Stimulated activated naive CD4-positive, alpha-beta T cell treated with Interleukin-2 at 50 U/mL for 16 hours (primary cell): ENCODE data around the gene NT5E.

ENCODE experiments used
- DNase-seq: peaks from one replicate; lab custom pipeline; 2025; lab: John Stamatoyannopoulos, UW

Gene NT5E

DNA sequence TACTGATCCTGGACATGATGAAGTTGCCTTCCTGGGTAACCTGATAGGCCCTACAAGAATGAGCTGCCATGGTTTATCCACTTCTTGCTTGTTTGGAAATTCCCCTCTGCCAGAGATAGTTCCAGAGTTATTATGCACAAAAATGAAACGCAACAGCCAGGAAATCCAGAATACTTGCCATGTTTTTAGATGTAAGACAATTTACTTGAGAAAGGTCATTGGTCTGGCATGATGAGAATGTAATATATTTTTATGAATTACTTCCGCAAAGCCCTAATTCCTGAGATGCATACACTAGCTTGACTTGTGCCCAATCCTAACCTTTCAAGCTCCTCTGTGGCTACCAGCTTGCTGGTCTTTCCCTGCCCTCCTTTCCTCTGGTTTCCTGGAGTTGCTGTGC is 27.9 kb upstream of the NT5E start:
- DNase-seq, result no peak

DNA sequence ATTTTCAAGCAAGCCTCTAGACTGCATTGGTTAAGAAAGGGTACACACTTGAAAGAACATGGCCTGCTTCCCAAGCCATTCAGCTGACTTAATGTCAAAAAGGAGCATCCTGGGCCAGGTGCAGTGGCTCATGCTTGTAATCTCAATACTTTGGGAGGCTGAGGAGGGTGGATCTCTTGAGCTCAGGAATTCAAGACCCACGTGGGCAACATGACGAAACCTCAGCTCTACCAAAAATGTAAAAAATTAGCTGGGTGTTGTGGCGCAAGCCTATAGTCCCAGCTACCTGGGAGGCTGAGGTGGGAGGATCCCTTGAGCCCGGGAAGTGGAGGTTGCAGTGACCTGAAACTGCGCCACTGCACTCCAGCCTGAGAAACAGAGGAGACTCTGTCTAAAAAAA is 26.9 kb upstream of the NT5E start:
- DNase-seq, result no peak

DNA sequence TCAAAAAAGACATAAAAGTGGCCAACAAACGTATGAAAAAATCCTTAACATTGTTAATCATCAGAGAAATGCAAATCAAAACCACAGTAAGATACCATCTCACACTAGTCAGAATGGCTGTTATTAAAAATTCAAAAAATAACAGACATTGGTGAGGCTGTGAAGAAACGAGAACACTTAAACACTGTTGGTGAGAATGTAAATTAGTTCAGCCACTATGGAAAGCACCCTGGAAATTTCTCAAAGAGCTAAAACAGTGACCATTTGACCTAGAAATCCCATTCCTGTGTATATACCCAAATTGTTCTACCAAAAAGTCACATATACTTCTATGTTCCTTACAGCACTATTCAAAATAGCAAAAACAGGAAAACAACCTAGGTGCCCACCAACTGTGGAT is 24.9 kb upstream of the NT5E start:
- DNase-seq, result no peak

DNA sequence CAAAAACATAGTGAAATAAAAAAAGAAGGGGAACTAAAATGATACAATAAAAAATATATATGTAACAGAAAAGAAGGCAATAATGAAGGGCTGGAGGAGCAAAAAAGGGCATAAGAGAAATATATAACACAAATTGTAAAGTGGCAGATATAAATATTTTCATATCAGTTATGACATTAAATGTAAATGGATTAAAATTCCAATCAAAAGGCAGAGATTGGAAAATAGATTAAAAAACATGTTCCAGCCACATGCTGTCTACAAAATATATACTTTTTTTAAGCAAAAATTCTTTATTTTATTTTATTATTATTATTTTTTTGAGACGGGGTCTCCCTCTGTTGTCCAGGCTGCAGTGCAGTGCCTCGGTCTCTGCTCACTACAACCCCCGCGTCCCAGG is 23.9 kb upstream of the NT5E start:
- DNase-seq, result no peak

DNA sequence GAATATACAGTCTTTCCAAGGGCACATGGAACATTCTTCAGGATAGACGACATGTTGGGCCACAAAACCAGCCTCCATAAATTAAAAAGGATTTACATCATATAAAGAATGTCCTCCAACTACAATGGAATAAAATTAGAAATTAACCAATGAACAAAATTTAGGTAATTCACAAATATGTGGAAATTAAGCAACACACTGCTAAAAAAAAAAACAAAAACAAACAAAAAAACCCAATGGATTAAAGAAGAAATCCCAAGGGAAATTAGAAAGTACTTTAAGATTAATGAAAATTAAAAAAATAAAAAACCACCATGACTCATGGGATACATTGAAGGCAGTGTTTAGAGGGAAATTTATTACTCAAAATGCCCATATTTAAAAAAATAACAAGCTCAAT is 21.4 kb upstream of the NT5E start:
- DNase-seq, result no peak

DNA sequence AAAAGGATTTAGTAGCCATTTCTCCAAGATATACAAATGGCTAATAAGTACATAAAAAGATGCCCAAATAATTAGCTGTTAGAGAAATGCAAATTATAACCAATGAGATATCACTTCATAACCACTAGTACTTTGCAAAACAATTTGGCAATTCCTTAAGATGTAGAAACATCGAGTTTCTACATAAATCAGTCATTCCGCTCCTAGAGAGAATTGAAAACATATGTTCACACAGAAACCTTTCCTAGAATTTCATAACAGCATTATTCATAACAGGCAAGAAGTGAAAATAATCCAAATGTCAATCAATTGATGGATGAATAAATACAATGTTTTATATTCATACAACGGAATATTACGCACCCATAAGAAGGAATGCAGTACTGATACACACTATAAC is 20.5 kb upstream of the NT5E start:
- DNase-seq, result no peak

DNA sequence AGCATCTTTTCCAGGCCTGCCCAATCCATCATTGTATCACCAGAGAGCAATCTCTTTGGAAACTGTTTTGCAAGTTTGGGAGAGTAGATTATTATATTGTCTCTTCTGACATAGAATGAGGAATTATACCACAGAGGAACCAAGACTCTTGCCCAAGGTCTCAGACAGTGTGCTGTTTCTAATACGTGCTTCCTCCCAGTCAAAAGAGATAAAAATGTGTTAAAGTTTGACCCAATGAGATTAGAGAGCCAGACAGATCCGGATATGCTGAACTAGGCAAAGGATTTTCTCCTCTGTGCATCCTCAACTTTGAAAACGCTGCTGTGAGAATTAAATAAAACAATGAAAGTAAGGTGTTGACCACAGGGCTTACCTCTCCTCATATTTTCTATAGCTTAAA is 18.6 kb upstream of the NT5E start:
- DNase-seq, result no peak

DNA sequence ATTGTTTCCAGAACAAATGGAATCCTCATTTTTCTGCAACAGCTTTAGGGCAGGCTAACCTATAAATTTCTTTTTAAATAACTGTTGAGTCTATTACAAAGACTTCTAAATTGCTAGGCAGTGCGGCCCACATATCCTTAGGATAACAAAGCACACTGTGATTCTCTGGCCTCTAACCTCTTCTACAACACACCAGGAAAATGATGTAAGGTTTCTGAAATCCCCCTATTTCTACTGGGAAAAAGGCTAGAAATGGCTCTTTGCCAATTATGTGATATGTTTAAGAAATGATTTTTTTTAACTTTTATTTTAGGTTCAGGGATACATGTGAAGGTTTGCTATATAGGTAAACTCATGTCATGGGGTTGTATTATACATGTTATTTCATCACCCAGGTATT is 17.3 kb upstream of the NT5E start:
- no peak for DNase-seq

DNA sequence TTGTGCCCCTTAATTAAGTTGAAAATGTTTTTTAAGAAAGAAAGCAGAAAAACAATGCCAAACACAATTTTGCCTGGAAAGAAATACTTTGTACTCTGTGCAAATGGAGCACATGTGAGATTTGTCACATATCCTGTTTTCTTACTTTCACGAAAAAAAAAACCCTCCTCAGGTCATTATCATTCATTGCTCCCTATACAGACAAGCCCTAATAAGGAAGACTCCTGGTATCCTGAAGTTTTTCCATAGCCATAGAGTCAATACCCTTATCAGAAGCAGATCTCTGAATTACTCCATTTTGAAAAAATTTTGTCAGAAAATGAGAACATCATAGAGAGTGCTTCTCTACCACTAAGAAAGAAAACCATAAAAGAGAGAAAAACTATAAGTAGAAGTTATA is 14.0 kb upstream of the NT5E start:
- DNase-seq, result no peak

DNA sequence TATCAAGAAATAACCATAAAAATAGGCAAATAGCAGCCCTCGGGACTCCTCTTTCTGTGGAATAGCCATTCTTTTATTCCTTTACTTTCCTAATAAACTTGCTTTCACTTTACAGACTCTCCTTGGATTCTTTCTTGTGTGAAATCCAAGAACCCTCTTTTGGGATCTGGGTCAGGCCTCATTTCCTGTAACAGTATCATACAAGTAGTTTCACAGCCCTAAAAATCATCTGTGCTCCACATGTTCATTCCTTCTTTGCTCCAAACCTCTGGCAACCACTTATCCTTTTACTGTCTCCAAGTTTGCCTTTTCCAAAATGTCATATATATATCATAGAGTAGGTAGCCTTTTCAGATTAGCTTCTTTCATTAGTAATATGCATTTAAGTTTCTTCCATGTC is 13.5 kb upstream of the NT5E start:
- no peak for DNase-seq

DNA sequence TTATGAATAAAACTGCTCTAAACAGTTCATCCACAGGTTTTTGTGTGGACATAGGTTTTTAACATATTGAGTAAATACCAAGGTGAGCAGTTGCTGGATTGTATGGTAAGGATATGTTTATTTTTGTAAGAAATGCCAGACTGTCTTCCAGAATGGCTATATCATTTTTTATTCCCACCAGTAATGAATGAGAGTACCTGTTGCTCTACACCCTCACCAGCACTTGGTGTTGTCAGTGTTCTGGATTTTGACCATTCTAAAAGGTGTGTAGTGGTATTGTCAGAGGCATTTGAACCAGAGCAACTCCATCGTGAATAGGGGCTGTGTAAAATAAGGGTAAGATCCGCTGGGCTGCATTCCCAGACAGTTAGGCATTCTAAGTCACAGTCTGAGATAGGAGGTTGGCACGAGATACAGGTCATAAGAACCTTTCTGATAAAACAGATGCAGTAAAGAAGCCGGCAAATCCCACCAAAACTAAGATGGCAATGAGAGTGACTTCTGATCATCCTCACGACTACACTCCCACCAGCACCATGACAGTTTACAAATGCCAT is 12.9 kb upstream of the NT5E start:
- DNase-seq, result no peak

DNA sequence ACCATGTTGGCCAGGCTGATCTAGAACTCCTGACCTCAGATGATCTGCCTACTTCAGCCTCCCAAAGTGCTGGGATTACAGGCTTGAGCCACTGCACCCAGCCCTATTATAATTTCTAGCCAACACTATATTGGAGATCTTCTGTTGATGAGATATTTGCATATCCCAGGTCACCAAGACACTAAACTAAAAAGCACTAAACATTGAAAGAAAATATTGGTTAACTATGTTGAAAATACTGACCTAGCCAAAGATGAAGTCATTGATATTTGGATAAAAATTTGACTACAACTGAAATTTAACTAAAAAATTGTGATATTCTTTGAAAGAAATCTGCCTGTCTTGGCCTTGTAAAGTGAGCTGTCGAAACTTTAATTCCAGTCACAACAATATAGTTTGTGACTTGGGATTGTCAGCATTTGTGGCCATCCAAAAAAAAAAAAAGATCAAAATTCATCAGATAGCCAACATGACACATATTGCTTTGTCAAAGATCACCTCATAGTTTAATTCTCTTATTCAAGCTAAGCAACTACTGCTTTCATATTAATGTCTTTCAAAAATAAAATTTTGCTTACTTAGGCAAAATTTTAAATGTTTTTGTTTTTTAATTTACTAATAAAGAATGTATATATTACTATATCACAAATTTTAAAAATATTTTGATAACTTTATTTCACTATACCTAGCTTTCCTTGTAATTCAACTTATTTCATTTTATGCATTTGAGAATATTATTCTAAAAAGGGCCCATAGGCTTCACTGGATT is 6.3 kb upstream of the NT5E start:
- no peak for DNase-seq

DNA sequence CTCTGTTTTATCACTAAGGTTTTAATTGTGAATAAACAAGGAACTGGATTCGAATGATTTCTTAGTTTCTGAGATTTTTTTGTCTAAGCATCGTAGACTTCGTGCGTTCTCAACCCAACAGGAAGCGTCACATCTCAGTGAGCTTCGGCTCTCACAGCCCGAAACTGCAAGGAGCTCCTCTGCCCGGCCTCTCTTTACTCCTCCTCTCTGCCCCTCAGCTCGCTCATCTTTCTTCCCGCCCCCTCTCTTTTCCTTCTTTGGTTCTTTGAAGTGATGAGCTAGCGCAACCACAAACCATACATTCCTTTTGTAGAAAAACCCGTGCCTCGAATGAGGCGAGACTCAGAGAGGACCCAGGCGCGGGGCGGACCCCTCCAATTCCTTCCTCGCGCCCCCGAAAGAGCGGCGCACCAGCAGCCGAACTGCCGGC is 480 bp upstream of the NT5E start:
- DNase-seq, result peak; percentile 34

DNA sequence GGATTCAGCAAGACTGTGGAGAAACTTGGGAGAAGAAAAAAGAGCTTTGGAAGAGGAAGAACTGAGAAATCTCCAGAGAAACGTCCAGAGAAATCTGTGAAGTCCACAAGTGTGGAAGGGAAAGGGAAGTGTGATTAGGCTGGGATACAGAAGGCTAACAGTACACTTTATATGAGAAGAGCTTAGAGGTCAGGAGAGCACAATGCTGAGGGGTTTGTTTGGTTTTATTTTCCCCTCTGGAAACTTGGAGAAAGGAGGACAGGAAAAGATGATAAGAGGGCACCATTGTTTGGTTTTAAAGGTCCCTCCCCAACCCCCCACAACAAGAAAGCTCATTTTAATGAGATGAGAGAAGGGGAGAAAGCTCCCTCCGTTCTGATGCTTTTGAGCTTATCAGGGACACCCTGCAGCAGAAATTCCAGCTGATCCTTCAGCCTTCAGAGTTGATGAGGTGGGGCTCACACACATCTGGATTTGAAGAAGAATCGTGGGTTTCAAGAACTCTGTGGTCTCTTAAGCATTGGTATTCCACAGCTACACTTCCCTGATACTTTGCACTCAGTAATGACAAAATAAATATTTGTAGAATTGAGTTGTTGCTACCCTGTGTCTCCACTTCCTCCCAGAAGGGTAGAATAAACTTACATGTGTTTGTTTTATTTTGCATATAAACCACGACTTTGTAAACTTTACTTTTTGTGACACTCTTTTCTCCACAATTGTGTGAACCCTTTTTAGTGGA is 1.9 kb downstream of the NT5E start:
- no peak for DNase-seq

DNA sequence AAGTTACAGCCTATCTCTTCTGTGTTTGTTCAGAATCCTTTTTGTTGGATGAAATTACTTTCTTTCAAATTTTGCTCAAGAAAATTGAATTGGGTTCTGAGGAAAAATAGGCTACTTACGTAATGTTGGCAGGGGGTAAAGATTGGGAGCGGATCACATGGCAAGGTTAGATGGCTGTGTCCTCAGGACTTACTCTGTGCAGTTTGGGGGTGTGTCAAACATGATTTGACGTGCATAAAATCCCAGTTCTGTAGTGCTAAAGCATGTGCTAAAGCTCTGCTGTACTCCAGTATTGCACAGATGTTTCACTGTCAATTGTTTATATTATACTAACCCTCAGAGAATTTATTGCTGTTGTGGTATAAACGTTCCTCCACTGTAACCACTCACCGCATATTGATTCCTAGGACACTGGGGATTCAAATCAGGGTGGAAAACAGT is 2.6 kb downstream of the NT5E start:
- DNase-seq, result no peak

DNA sequence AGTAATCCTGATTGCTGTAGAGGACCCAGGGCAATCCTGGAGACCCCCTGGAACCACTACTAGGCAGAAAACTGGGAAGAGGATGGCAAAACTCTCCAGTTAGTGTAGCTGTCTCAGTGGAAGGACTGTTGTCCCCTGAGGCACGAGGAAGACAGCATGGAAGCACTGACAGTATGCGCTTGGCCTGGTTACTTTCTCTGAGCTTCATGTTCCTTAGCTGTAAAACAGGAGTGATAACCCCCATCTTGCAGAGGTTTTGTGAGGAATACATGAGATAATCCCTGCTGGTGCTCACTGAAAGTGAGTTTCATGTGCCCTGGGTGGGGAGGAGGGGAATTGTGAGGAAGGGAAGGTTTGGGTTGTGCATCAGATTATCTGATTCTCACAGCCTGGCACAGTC is 3.2 kb downstream of the NT5E start:
- DNase-seq, result no peak

DNA sequence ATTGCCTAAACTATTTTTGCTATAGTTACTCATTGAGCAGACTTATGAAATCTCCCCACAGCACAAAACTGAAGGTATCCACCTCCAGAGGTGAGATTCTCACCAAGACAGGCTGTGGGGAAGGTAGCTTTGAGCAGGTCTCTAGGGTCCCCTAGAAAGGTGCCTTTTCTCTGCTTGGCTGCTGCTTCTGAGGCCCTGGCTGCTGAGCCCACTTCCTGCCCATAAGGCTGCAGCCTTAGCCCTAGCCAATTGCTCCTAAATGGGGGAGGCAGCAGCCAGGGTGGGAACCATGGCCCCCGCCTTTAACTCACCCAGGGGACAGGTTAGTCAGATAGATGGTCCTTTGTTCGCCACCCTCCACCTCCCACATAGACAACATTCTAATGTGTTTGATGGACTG is 3.6 kb downstream of the NT5E start:
- DNase-seq, result no peak

DNA sequence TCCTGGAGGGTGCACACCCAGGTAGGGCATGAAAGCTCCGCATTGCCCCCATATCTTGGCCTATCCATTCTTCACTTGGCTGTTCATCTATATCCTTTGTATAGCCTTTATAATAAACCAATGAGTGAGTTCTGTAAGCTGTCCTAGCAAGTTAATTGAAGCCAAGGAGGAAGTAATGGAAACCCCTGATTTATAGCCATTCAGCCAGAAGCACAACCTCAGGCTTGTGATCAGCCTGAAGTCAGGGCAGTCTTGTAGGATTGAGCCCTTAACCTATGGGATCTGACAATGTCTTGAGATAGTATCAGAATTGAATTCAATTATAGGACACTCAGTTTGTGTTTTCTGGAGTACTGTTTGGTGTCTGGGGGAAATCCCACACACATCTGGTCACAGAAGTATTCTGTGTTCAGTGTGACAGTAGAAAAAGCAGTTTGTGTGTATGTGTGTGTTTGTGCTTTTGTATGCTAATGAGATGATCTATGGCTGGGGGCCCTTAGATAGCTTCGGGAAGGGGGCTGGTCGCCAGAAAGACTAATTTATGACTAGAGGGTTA is 5.7 kb downstream of the NT5E start:
- DNase-seq, result no peak

DNA sequence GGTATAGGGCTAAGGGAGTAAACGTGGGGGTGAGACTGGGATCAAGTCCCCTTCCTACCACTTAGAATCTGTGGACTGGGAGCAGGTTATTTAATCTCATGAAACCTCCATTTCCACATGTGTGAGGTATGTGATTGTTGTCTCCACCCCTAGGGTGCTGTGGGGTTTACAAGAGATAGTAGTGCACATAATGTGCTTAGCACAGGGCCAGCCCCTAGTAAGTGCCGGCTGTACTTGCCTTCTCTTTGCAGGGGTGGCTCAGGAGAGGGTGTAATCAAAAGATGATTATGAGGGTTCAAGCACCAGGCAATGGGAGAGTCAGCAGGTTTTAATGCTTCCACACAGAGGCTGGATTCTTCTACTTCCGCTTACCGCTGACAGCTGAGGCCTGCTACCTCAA is 6.9 kb downstream of the NT5E start:
- no peak for DNase-seq

DNA sequence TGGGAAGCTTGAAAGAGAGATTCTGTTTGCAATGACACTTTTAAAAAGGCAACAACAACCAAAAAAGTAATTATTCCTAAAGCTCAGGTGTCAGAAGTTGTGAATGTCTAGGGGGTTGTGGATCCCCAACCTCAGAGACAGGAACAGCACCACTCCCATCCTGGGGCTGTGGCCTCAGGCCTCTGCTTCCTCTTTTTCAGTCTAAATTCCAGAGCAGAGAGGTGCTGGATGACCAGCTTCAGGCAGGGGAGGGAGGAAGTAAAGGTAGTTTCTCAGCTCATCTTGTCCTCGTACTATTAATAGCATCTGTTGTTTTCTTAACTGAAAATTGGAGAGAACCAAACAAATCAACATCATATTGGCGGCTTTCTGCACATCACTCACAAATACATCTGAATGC is 8.3 kb downstream of the NT5E start:
- no peak for DNase-seq

DNA sequence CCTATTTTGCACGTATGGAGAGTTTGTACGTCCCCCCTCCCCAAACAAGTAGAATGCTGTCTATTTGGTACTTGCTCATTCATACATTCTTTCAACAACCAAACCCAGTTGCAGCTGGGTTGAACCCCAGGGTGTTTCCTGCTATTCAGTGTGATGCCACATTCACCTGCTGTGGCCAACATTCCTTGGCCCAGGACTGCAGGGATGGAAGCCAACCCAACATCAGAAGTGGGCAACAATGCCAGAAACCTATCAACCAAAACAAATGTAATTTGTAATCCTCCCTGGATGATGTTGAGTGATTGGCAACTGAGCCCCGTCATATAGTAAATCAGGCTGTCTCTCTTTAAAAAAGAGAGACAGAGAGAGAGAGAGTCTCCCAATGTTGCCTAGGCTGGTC is 8.9 kb downstream of the NT5E start:
- DNase-seq, result no peak

DNA sequence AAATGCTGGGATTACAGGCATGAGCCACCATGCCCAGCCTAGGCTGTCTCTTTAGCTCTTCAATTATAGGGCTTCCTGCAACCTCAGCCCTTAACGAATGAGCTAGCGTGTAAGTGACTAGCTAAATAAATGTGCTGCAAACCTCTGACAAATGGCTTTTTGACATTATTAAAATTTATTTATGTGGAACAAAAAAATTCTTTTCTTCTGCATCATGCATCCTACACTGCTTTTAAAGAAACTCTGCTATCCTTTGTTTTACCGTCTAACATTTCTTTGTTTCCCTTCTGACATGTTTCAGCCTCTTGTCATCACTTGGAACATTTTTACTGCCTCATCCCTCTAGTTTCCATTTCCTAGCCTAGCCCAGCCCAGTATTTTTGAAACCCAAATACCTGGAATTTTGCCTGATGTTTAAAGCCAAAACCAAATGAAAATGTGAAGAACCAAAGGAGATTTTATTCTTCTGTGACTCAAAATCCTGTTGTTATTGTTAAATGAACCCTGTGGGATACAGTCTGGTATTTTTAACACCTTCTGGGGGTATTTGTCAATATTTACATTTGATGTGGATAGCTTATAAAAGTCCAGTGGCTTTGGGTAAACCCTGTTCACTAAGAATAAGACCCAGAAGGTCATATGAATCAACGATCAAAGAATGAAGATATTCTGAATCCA is 9.5 kb downstream of the NT5E start:
- no peak for DNase-seq
